Type B pancreatic cell (in vitro differentiated cells): ENCODE results near the gene PLCH2. TPM values are rescaled to one million over a fixed set of nuclear protein-coding genes. Genes with fewer than 3 reads are reported as not detected.

Experiments used
- DNase-seq: peaks from one replicate; pipeline ENCODE4 v3.0.0; 2021; ENCODE audit warnings: mixed read lengths; ENCODE audit not compliant: unreplicated experiment; ENCODE audit errors: extremely low spot score
- H3K27ac Mint-ChIP-seq: 2 replicates; pipeline ENCODE4 v1.8.0; 2021; ENCODE audit warnings: mild to moderate bottlenecking, mixed read lengths
- H3K27me3 Mint-ChIP-seq: 2 replicates; pipeline ENCODE4 v1.8.0; 2021; ENCODE audit warnings: mixed read lengths
- H3K36me3 Mint-ChIP-seq: 2 replicates; pipeline ENCODE4 v1.8.0; 2021; ENCODE audit warnings: mixed read lengths
- H3K4me1 Mint-ChIP-seq: one replicate; pipeline ENCODE4 v1.8.0; 2021; ENCODE audit warnings: mixed read lengths; ENCODE audit not compliant: unreplicated experiment
- H3K4me3 Mint-ChIP-seq: 2 replicates; pipeline ENCODE4 v1.8.0; 2021; ENCODE audit warnings: mild to moderate bottlenecking, mixed read lengths
- H3K9me3 Mint-ChIP-seq: 2 replicates; pipeline ENCODE4 v1.8.0; 2021; ENCODE audit warnings: mixed read lengths
- total RNA-seq: library from RNA; stranded (reverse); gene quantifications from 2 replicates; pipeline ENCODE4 v1.2.1, GENCODE V29; 2021; ENCODE audit warnings: low replicate concordance
- TF ChIP-seq, protein P1 (sequence below): fragments of 200-600 bp; sonication (generic); conservative IDR thresholded peaks from 2 replicates; pipeline ENCODE4 v1.5.0; 2021; ENCODE audit warnings: antibody characterized with exemption, mild to moderate bottlenecking

The PLCH2 gene
- total RNA-seq, 1 donor from 2014 or later: 0.82 TPM

- Mint-ChIP-seq H3K36me3 (no peaks in the 10 kb centered on the region), H3K4me1 (no peaks in the 10 kb centered on the region), H3K9me3 (no peaks in the 10 kb centered on the region), H3K27ac (no peak overlapping the region), H3K4me3 (no peak overlapping the region), H3K27me3 (peaks cover 8% of the 10 kb centered on the region)
- TF ChIP-seq, protein P1, sequence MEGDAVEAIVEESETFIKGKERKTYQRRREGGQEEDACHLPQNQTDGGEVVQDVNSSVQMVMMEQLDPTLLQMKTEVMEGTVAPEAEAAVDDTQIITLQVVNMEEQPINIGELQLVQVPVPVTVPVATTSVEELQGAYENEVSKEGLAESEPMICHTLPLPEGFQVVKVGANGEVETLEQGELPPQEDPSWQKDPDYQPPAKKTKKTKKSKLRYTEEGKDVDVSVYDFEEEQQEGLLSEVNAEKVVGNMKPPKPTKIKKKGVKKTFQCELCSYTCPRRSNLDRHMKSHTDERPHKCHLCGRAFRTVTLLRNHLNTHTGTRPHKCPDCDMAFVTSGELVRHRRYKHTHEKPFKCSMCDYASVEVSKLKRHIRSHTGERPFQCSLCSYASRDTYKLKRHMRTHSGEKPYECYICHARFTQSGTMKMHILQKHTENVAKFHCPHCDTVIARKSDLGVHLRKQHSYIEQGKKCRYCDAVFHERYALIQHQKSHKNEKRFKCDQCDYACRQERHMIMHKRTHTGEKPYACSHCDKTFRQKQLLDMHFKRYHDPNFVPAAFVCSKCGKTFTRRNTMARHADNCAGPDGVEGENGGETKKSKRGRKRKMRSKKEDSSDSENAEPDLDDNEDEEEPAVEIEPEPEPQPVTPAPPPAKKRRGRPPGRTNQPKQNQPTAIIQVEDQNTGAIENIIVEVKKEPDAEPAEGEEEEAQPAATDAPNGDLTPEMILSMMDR: no peak
- DNase-seq: no peak
These were observed 4.0 kb upstream of the PLCH2 start for GRCh38 chr1:2472109-2472508.

GRCh38 chr1:2472561-2473177, 3.4 kb upstream of the PLCH2 start:
- Mint-ChIP-seq H3K36me3 (no peaks in the 10 kb centered on the region), H3K27ac (no peak overlapping the region), H3K4me1 (no peaks in the 10 kb centered on the region), H3K9me3 (no peaks in the 10 kb centered on the region), H3K4me3 (no peak overlapping the region), H3K27me3 (peaks cover 8% of the 10 kb centered on the region)
- DNase-seq: no peak
- TF ChIP-seq, protein P1: no peak

- Mint-ChIP-seq H3K9me3 (no peaks in the 10 kb centered on the region), H3K36me3 (no peaks in the 10 kb centered on the region), H3K4me1 (no peaks in the 10 kb centered on the region), H3K27ac (no peak overlapping the region), H3K27me3 (peaks cover 6% of the 10 kb centered on the region), H3K4me3 (no peak overlapping the region)
- no peak for DNase-seq
- TF ChIP-seq, protein P1: no peak
These were observed 2.9 kb upstream of the PLCH2 start for GRCh38 chr1:2473198-2473597.

DNA sequence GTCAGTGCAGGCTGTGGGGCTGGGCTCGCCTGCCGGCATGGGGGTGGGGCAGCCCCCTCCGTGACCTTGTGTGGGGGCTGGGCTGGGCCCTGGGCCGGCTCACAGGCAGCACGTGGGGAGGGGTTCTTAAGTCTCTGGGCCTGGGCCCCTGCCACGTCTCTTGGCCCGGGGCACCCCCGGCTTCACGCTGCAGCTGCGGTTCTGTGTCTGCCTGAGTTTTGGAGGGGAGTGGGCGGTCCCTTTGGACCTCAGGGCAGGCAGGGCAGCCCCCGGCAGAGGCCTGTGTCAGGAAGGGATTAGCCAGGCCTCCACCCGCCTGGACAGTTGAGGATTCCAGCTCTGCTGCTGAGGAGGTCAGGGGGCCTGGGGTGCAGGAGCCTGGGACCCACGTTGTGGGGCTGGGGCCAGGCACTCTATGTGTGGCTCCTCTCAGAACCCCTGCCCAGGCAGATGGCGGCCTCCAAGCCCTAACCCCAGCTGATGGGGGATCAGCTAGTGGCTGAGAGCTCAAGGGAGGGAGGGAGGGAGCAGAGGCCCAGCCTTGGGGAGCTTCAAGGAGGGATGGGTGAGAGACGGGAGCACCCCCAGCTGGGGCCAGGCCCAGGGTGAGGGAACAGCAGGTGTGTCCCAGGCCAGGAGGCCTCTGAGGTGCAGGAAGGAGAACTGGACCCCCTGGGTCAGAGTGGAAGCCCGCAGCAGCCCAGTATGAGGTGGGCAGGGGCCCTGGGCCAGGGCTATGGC, 1.8 kb upstream of the PLCH2 start:
- Mint-ChIP-seq H3K4me1 (no peaks in the 10 kb centered on the region), H3K36me3 (no peaks in the 10 kb centered on the region), H3K27me3 (no peaks in the 10 kb centered on the region), H3K9me3 (no peaks in the 10 kb centered on the region), H3K4me3 (no peak overlapping the region), H3K27ac (no peak overlapping the region)
- TF ChIP-seq, protein P1: no peak
- DNase-seq: no peak

DNA sequence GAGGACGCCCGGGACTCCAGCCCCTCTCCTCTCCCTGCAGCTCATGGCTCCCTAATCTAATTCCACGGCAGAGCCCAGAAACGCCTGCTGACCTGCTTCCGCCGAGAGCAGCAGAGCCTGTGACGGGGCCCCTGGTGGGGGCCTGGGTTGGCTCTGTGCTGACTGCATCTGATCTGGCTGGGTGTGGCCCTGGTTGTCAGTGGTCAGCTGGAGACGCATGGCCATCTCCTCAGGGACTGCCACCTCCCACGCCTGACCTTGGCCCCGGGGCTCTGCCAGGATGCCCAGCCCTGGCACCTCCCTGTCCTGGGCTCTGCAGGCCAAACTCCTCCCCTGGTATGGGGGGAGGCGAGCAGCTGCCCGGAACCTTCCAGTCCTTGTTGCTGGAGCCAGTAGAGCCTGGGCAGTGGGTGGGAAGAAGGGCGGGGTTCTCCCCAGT, 1.1 kb upstream of the PLCH2 start:
- Mint-ChIP-seq H3K27me3 (no peaks in the 10 kb centered on the region), H3K36me3 (no peaks in the 10 kb centered on the region), H3K27ac (no peak overlapping the region), H3K4me3 (no peak overlapping the region), H3K4me1 (no peaks in the 10 kb centered on the region), H3K9me3 (no peaks in the 10 kb centered on the region)
- DNase-seq: no peak
- TF ChIP-seq, protein P1: no peak
